ENCODE results near the gene SMC3.

SMC3 gene

GRCh38 chr10:110562348-110562747 is 5.1 kb upstream of the SMC3 start:
- H3K27ac ChIP-seq, result no peak overlapping the region
- no peaks in the 10 kb centered on the region for H4K20me1 ChIP-seq (ENCODE audit: insufficient read depth)
- H3K4me2 ChIP-seq, result no peak overlapping the region
- H2AFZ ChIP-seq (ENCODE audit: low read depth), result no peak overlapping the region
- no peaks in the 10 kb centered on the region for H3K79me2 ChIP-seq (ENCODE audit: insufficient read depth, low read depth)
- no peak for TF ChIP-seq CTCF (conservative IDR thresholded peaks at IDR 0.05; ENCODE audit: low read depth, low read length)
- H3K36me3 ChIP-seq (ENCODE audit: insufficient read depth), result no peaks in the 10 kb centered on the region
- H3K27me3 ChIP-seq (ENCODE audit: insufficient read depth, low read depth), result no peaks in the 10 kb centered on the region
- peaks cover 14% of the 10 kb centered on the region for H3K4me1 ChIP-seq (ENCODE audit: low read depth, poor library complexity, severe bottlenecking)
- no peak overlapping the region for H3K4me3 ChIP-seq (IDR thresholded peaks at IDR 0.05; ENCODE audit: insufficient read depth, low read depth, low read length)
- H3K9ac ChIP-seq, result no peak overlapping the region

GRCh38 chr10:110563132-110563531 is 4.4 kb upstream of the SMC3 start:
- H3K9ac ChIP-seq, result no peak overlapping the region
- H3K27ac ChIP-seq, result no peak overlapping the region
- H3K79me2 ChIP-seq (ENCODE audit: insufficient read depth, low read depth), result peaks cover 6% of the 10 kb centered on the region; the same call in 1 of the 2 replicates
- no peak overlapping the region for H3K4me2 ChIP-seq
- H3K4me1 ChIP-seq (ENCODE audit: low read depth, poor library complexity, severe bottlenecking), result peaks cover 10% of the 10 kb centered on the region
- no peaks in the 10 kb centered on the region for H3K36me3 ChIP-seq (ENCODE audit: insufficient read depth)
- no peaks in the 10 kb centered on the region for H4K20me1 ChIP-seq (ENCODE audit: insufficient read depth)
- H3K4me3 ChIP-seq (IDR thresholded peaks at IDR 0.05; ENCODE audit: insufficient read depth, low read depth, low read length), result no peak overlapping the region
- TF ChIP-seq CTCF (conservative IDR thresholded peaks at IDR 0.05; ENCODE audit: low read depth, low read length), result no peak
- no peak overlapping the region for H2AFZ ChIP-seq (ENCODE audit: low read depth)
- H3K27me3 ChIP-seq (ENCODE audit: insufficient read depth, low read depth), result no peaks in the 10 kb centered on the region

GRCh38 chr10:110566472-110567200 is 859 bp upstream of the SMC3 start:
- Histone ChIP-seq H3K4me2 (peak overlapping the region; percentile 98), H3K4me1 (ENCODE audit: low read depth, poor library complexity, severe bottlenecking) (peaks cover 38% of the 10 kb centered on the region), H3K27me3 (ENCODE audit: insufficient read depth, low read depth) (no peaks in the 10 kb centered on the region), H3K36me3 (ENCODE audit: insufficient read depth) (no peaks in the 10 kb centered on the region), H3K9ac (peak overlapping the region; percentile 97), H3K4me3 (IDR thresholded peaks at IDR 0.05; ENCODE audit: insufficient read depth, low read depth, low read length) (no peak overlapping the region), H2AFZ (ENCODE audit: low read depth) (peak overlapping the region; percentile 89), H3K79me2 (ENCODE audit: insufficient read depth, low read depth) (peaks cover 40% of the 10 kb centered on the region), H3K27ac (peak overlapping the region; percentile 95), H4K20me1 (ENCODE audit: insufficient read depth) (no peaks in the 10 kb centered on the region)
- TF ChIP-seq CTCF (conservative IDR thresholded peaks at IDR 0.05; ENCODE audit: low read depth, low read length), result no peak

- peaks cover 55% of the 10 kb centered on the region for H3K79me2 ChIP-seq (ENCODE audit: insufficient read depth, low read depth)
- peaks cover 54% of the 10 kb centered on the region for H3K4me1 ChIP-seq (ENCODE audit: low read depth, poor library complexity, severe bottlenecking)
- H3K36me3 ChIP-seq (ENCODE audit: insufficient read depth), result 0 out of 2 replicates have a peak, but pooled peaks cover 5% of the 10 kb centered on the region
- H2AFZ ChIP-seq (ENCODE audit: low read depth), result peak overlapping the region; percentile 89
- no peaks in the 10 kb centered on the region for H3K27me3 ChIP-seq (ENCODE audit: insufficient read depth, low read depth)
- H3K4me2 ChIP-seq, result peak overlapping the region; percentile 98
- peak overlapping the region; percentile 95 for H3K27ac ChIP-seq
- 0 out of 2 replicates have a peak, but pooled peaks cover 5% of the 10 kb centered on the region for H4K20me1 ChIP-seq (ENCODE audit: insufficient read depth)
- no peak overlapping the region for H3K4me3 ChIP-seq (IDR thresholded peaks at IDR 0.05; ENCODE audit: insufficient read depth, low read depth, low read length)
- TF ChIP-seq CTCF (conservative IDR thresholded peaks at IDR 0.05; ENCODE audit: low read depth, low read length), result no peak
- H3K9ac ChIP-seq, result peak overlapping the region; percentile 97
Observed at GRCh38 chr10:110568055-110568735, 700 bp downstream of the SMC3 start.

All from KMS-11 (cell line).